ENCODE results near the gene LAIR2. TPM values are rescaled to one million over a fixed set of nuclear protein-coding genes. Genes with fewer than 3 reads are reported as not detected.

The LAIR2 gene
- total and polyA plus RNA-seq, 10 of the 15 experiments (the other 5 are each of a cell fraction or from before 2014, with no cell fraction given), result not detected

DNA sequence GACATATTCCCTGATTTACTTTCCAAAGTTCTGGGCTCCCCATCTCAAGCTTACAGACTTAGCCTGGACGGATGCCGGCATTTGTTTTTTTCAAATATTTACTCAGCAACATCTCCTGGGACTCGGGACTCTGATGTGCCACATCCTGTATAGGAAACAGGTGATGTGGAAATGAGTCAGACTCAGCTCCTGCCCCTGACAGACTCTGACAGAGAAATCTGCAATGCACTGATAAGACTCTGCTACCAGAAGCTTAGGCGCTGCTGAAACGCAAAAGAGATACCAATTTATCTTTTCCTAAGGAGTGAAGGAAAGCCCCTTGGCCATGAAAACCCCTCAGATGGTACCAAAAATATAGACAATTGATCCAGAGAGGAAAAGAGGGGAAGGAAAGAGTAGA lies 16.2 kb downstream of the LAIR2 start (continued):
- TF ChIP-seq, protein P1, sequence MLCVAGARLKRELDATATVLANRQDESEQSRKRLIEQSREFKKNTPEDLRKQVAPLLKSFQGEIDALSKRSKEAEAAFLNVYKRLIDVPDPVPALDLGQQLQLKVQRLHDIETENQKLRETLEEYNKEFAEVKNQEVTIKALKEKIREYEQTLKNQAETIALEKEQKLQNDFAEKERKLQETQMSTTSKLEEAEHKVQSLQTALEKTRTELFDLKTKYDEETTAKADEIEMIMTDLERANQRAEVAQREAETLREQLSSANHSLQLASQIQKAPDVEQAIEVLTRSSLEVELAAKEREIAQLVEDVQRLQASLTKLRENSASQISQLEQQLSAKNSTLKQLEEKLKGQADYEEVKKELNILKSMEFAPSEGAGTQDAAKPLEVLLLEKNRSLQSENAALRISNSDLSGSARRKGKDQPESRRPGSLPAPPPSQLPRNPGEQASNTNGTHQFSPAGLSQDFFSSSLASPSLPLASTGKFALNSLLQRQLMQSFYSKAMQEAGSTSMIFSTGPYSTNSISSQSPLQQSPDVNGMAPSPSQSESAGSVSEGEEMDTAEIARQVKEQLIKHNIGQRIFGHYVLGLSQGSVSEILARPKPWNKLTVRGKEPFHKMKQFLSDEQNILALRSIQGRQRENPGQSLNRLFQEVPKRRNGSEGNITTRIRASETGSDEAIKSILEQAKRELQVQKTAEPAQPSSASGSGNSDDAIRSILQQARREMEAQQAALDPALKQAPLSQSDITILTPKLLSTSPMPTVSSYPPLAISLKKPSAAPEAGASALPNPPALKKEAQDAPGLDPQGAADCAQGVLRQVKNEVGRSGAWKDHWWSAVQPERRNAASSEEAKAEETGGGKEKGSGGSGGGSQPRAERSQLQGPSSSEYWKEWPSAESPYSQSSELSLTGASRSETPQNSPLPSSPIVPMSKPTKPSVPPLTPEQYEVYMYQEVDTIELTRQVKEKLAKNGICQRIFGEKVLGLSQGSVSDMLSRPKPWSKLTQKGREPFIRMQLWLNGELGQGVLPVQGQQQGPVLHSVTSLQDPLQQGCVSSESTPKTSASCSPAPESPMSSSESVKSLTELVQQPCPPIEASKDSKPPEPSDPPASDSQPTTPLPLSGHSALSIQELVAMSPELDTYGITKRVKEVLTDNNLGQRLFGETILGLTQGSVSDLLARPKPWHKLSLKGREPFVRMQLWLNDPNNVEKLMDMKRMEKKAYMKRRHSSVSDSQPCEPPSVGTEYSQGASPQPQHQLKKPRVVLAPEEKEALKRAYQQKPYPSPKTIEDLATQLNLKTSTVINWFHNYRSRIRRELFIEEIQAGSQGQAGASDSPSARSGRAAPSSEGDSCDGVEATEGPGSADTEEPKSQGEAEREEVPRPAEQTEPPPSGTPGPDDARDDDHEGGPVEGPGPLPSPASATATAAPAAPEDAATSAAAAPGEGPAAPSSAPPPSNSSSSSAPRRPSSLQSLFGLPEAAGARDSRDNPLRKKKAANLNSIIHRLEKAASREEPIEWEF (IDR thresholded peaks at IDR 0.05; ENCODE audit: insufficient replicate concordance, low read depth, low read length), result peak; percentile 35
- peak; percentile 83 for TF ChIP-seq CREM (IDR thresholded peaks at IDR 0.05; ENCODE audit: low read depth)
- TF ChIP-seq, protein P2, sequence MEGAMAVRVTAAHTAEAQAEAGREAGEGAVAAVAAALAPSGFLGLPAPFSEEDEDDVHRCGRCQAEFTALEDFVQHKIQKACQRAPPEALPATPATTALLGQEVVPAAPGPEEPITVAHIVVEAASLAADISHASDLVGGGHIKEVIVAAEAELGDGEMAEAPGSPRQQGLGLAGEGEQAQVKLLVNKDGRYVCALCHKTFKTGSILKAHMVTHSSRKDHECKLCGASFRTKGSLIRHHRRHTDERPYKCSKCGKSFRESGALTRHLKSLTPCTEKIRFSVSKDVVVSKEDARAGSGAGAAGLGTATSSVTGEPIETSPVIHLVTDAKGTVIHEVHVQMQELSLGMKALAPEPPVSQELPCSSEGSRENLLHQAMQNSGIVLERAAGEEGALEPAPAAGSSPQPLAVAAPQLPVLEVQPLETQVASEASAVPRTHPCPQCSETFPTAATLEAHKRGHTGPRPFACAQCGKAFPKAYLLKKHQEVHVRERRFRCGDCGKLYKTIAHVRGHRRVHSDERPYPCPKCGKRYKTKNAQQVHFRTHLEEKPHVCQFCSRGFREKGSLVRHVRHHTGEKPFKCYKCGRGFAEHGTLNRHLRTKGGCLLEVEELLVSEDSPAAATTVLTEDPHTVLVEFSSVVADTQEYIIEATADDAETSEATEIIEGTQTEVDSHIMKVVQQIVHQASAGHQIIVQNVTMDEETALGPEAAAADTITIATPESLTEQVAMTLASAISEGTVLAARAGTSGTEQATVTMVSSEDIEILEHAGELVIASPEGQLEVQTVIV (IDR thresholded peaks at IDR 0.05; ENCODE audit: borderline replicate concordance, partially characterized antibody), result no peak
- TF ChIP-seq HDAC6 (IDR thresholded peaks at IDR 0.05; ENCODE audit: unreplicated experiment), result no peak
- TF ChIP-seq FOXM1 (IDR thresholded peaks at IDR 0.05; ENCODE audit: low read depth, low read length), result peak; percentile 91
- TF ChIP-seq, protein P3, sequence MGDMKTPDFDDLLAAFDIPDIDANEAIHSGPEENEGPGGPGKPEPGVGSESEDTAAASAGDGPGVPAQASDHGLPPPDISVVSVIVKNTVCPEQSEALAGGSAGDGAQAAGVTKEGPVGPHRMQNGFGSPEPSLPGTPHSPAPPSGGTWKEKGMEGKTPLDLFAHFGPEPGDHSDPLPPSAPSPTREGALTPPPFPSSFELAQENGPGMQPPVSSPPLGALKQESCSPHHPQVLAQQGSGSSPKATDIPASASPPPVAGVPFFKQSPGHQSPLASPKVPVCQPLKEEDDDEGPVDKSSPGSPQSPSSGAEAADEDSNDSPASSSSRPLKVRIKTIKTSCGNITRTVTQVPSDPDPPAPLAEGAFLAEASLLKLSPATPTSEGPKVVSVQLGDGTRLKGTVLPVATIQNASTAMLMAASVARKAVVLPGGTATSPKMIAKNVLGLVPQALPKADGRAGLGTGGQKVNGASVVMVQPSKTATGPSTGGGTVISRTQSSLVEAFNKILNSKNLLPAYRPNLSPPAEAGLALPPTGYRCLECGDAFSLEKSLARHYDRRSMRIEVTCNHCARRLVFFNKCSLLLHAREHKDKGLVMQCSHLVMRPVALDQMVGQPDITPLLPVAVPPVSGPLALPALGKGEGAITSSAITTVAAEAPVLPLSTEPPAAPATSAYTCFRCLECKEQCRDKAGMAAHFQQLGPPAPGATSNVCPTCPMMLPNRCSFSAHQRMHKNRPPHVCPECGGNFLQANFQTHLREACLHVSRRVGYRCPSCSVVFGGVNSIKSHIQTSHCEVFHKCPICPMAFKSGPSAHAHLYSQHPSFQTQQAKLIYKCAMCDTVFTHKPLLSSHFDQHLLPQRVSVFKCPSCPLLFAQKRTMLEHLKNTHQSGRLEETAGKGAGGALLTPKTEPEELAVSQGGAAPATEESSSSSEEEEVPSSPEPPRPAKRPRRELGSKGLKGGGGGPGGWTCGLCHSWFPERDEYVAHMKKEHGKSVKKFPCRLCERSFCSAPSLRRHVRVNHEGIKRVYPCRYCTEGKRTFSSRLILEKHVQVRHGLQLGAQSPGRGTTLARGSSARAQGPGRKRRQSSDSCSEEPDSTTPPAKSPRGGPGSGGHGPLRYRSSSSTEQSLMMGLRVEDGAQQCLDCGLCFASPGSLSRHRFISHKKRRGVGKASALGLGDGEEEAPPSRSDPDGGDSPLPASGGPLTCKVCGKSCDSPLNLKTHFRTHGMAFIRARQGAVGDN (IDR thresholded peaks at IDR 0.05), result no peak
- no peak for TF ChIP-seq ZNF622 (IDR thresholded peaks at IDR 0.05)
- no peak for TF ChIP-seq CHD2 (IDR thresholded peaks at IDR 0.05; ENCODE audit: borderline replicate concordance, low read depth, low read length)
- no peak for TF ChIP-seq NFXL1 (IDR thresholded peaks at IDR 0.05; ENCODE audit: borderline replicate concordance)
- TF ChIP-seq CBFB (IDR thresholded peaks at IDR 0.05; ENCODE audit: low read depth), result peak; percentile 61; the same call in 1 of the 2 replicates
- TF ChIP-seq, protein P4, sequence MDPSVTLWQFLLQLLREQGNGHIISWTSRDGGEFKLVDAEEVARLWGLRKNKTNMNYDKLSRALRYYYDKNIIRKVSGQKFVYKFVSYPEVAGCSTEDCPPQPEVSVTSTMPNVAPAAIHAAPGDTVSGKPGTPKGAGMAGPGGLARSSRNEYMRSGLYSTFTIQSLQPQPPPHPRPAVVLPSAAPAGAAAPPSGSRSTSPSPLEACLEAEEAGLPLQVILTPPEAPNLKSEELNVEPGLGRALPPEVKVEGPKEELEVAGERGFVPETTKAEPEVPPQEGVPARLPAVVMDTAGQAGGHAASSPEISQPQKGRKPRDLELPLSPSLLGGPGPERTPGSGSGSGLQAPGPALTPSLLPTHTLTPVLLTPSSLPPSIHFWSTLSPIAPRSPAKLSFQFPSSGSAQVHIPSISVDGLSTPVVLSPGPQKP (IDR thresholded peaks at IDR 0.05; ENCODE audit: low read depth, low read length), result no peak
- peak; percentile 85 for TF ChIP-seq MEF2B (IDR thresholded peaks at IDR 0.05; ENCODE audit: partially characterized antibody, poor library complexity, severe bottlenecking)
- no peak for TF ChIP-seq ZZZ3 (IDR thresholded peaks at IDR 0.05; ENCODE audit: control insufficient read depth, insufficient read length, low read depth)
- peak; percentile 92 for TF ChIP-seq TCF12 (IDR thresholded peaks at IDR 0.05; ENCODE audit: low read depth, low read length)
- TF ChIP-seq, protein P5, sequence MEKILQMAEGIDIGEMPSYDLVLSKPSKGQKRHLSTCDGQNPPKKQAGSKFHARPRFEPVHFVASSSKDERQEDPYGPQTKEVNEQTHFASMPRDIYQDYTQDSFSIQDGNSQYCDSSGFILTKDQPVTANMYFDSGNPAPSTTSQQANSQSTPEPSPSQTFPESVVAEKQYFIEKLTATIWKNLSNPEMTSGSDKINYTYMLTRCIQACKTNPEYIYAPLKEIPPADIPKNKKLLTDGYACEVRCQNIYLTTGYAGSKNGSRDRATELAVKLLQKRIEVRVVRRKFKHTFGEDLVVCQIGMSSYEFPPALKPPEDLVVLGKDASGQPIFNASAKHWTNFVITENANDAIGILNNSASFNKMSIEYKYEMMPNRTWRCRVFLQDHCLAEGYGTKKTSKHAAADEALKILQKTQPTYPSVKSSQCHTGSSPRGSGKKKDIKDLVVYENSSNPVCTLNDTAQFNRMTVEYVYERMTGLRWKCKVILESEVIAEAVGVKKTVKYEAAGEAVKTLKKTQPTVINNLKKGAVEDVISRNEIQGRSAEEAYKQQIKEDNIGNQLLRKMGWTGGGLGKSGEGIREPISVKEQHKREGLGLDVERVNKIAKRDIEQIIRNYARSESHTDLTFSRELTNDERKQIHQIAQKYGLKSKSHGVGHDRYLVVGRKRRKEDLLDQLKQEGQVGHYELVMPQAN (conservative IDR thresholded peaks at IDR 0.05), result no peak
